Fibroblast of lung (primary cell): ENCODE data around the gene CCDC122.

ENCODE experiments used
- CTCF ChIP-seq, 2 donors: IDR thresholded peaks in 1 of 2; conservative IDR thresholded peaks in 1 of 2; 1 replicate in 1 of 2; 2 replicates in 1 of 2; pipeline ENCODE4 v1.5.1; 2011 to 2012; ENCODE audit warnings: low read length in 2 of 2, control low read depth in 1 of 2, inconsistent platforms in 1 of 2, low read depth in 1 of 2, mild to moderate bottlenecking in 1 of 2
- EZH2 ChIP-seq: IDR thresholded peaks from 2 replicates; pipeline ENCODE4 v1.5.1; 2012; ENCODE audit warnings: low read length, control low read depth, mild to moderate bottlenecking; ENCODE audit errors: missing control alignments

- TF ChIP-seq CTCF (conservative IDR thresholded peaks at IDR 0.05 in 1 of 2, IDR thresholded peaks at IDR 0.05 in 1 of 2; ENCODE audit: low read depth in 1 of 2, low read length in 2 of 2) (no peak), EZH2 (no peak)
Measured at GRCh38 chr13:43916828-43917227, 37.3 kb upstream of the CCDC122 start.
